ENCODE data around the gene TAPBP.

TAPBP gene

DNA sequence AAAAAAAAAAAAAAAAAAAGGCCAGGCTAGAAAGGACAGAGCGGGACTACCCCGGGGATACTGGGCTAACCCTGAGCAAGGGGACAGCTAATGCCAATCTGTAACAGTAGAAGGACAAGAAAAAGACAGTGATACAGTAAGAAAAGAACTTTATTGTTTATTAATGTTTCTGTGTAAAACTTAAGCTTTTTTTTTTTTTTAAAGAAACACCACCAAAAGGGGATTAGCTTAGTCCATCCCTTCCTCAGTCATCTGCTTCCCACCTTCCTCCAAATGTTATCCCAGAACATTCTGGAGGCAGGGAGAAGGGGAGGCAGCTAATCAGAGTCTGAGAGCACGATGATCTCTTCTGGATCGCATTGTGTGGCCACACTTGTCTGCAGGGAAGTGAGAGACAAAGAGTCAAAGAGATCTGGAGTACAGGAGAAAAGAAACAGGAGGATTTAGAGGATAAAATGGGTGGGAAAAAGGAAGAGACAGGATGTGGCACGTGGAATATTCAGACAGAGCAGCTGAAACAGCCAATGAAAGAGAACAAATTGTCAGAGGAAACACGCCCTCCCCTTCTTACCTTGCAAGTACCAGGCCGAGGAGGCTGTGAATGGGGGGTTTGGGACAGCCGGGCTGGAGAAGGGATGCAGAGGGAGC is 4.7 kb upstream of the TAPBP start:
- FAIRE-seq, result no peak

DNA sequence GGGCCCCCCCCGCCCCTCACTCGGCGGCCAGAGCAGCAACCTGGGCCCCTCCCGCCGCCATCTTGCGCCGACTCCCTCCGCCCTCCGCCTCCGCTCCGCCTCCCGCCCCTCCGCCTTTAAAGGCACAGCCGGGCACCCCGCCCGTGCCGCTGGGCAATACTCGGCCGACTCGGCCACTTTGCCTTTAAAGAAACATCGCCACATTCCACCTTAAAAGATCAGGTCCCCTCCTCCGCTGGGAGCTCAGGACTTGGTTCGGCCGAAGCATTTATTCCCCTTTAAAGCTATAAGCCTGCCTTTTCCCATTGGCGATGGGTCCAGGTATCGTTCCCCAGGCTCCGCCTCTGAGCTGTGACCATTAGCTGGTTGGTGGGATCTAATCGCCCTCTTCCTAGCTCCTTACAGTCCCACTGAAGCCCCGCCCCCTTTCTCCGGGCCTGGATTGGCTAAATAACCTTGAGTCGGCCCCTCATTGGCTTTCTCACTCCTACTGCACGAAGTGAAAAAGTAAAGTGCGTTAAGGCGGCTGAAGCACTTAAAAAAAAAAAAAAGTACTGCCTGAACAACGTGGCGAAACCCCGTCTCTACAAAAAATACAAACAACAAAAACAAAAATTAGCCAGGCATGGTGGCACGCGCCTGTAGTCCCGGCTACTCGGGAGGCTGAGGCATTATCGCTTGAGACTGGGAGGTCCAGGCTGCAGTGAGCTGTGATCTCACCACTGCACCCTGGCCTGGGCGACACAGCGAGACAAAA is 4.0 kb upstream of the TAPBP start, which contains the start of gene ZBTB22:
Gene ZBTB22, minus strand, starts transcription at position 76 of the 757 bp plus-strand sequence. CDS start 828 bp downstream, outside the sequence.
- peak; percentile 82 for FAIRE-seq

DNA sequence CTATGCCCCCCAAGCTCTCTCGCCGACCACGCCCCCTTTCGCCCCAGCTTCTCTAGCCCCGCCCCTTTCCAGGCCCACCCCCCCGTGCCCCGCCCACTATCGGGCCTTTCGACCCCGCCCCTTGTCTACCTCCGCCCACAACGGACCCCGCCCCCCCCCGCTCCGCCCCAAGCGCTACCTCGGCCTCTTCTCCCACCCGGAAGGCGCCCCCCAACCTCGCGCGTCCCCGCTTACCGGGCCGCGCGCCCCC is 3.5 kb upstream of the TAPBP start:
- no peak for FAIRE-seq

GRCh38 chr6:33316603-33317418 is 2.9 kb upstream of the TAPBP start:
- FAIRE-seq, result no peak

- no peak for FAIRE-seq
Measured at GRCh38 chr6:33315793-33316602, 2.1 kb upstream of the TAPBP start.

DNA sequence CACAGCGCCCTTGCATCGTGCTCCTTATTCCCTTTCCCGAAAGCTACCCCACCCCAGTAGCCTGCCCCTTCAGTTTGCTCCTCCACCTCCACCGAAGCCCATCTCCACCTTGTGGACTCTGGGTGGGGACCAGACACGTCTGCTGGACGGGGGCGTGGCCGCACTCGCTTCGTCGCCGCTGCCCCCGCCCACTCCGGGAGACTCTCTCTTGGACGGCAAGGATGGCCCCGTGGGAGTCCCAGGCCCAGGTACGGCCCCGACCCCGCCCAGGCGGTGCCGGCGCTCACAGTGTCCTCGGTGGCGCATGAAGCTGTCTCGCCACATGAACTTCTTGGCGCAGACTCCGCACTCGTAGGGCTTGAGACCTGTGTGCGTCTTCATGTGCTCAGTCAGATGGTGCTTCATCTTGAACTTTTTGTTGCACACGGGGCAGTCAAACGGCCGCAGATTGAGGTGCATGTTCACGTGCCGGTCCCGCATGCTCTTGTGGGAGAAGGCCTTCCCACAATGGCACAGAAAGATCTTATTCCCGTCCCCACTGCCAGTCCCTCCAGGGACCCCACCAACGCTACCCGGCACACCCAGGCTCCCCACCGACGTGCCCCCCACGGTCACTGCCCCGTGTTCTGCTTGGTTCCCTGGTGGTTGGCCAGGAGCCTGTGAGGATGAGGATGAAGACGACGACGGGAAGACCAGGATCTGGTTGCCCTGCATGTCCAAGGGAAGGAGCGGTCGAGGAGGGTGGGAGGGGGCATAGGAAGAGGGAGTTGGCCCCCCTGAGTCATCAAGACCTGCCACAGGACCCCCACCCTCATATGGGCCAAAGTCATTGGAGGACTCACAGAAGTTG is 1.3 kb upstream of the TAPBP start:
- no peak for FAIRE-seq

DNA sequence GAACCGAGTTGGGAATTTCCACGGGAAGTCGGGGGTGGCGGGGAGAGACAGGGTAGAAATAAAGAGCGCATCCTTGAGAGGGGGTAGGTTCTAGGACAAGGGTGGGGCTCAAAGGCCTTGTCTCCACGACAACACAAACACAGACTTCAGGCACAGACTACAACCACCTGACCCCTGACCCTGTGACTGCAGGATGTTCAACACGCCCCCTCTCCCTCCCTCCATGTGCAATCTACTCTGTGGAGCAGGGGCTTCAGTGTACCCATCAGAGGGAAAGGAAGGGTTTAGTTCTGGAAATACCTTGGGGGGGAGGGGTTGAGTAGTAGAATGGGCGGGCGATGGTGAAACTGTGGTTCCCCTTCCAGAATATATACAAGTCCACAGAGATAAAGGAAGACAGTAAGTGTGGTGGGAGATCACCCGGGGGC is 651 bp upstream of the TAPBP start:
- no peak for FAIRE-seq

- no peak for FAIRE-seq
Measured at GRCh38 chr6:33313105-33313708, 671 bp downstream of the TAPBP start.

DNA sequence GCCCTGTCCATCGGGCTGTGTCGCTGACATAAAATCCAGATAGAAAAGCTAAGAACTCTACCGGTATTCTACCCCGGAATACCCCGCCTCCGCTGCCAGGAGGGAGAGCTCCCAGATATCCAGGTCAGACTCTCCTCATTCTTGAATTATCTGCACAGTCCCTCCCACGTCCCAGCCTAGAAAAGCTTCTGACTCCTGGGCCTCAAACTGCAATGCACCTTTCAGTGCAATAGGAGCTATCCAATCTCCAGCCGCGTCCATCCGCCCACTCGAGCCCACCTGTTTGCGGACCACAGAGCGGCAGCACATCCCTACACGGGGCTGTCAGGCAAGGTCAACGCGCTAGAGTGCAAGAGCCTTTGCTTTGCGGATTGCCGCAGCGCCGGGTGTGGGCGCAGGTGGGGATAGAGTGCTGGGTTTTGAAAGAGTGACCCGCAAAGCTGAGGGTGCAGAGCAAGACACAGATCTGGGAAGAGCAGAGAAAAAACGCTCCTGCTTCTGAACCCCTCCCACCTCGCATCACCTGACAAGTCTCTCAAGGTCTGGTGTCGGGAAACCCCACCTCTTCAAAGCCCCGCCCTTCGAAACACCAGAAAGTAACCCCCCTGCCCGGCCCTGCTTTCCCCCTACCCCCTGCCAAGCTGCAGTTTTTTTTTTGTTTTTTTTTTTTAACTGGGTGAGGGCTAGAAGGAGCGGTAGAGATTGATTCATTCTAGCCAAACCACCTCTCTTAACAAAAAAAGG is 1.3 kb downstream of the TAPBP start:
- no peak for FAIRE-seq

- FAIRE-seq, result no peak
Measured at GRCh38 chr6:33306356-33306755, 7.5 kb downstream of the TAPBP start.

GRCh38 chr6:33305052-33305451 is 8.8 kb downstream of the TAPBP start:
- no peak for FAIRE-seq

- no peak for FAIRE-seq
Measured at GRCh38 chr6:33304216-33304615, 9.7 kb downstream of the TAPBP start.

DNA sequence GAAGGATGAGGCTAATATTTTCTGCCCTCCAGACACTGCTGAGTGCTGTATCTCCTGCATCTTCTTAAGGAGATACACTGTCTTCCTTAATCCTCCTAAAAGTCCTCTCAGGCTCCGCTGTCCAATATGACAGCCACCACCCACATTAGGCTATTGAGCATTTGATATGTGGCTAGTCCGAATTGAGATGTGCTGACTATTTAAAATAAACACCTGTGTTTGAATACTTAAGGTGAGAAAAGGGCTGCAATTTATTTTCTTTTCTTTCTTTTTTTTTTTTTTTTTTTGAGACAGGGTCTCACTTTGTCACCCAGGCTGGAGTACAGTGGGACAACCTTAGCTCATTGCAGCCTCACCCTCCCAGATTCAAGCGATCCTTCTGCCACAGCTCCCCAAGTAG is 12.0 kb downstream of the TAPBP start:
- no peak for FAIRE-seq

DNA sequence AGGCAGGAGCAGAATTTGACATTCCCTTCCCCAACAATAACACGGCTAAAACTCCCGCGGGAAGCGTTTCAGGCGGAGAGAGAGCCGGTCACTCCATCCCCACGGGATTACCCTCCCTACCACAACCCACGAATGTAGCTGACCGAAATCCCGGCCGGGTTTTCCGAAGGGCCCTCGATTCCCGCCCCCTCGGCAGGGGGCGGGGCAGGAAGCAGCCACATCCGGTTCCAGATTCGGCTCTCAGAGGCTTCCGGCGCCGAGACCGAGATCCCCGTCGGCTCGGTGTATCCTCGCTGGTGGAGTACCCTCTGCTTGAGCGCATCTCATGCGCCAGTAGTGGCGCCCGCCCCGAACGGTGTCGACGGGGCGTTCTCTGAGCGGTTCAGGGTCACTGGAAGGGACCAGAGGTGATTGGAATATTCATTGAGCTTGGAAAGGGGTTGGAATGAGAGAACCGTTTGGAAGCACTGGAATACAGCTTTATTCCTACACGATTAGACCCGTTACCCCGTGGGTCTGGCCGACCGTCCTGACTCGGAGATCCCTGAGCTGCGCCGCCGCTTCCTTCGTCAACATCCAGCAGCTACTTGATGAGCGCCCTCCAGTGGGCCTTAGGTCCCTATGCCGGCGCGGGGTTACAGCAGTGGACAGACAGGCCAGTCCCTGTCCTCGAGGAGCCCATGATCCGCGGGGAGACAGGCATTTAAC is 14.5 kb downstream of the TAPBP start:
- no peak for FAIRE-seq

GRCh38 chr6:33298773-33299236 is 15.1 kb downstream of the TAPBP start, which contains the start of gene RGL2:
RGL2 (minus strand) TSS chr6:33298942; CDS start chr6:33298610, 332 bp downstream.
- FAIRE-seq, result no peak

GRCh38 chr6:33297956-33298772 is 15.7 kb downstream of the TAPBP start:
- no peak for FAIRE-seq

- FAIRE-seq, result no peak
Measured at GRCh38 chr6:33297406-33297955, 16.4 kb downstream of the TAPBP start.

- no peak for FAIRE-seq
Measured at GRCh38 chr6:33296797-33297405, 17.0 kb downstream of the TAPBP start.

Data from colon (tissue), 2 donors.